ENCODE results near the gene PPP1R3A.

- TF ChIP-seq CTCF (IDR thresholded peaks at IDR 0.05) (no peak), REST (IDR thresholded peaks at IDR 0.05; ENCODE audit: insufficient read depth in 1 of 2, low read depth in 2 of 2, low read length in 1 of 2) (no peak), POLR2AphosphoS5 (IDR thresholded peaks at IDR 0.05; ENCODE audit: low read depth, low read length) (no peak), TCF7L2 (IDR thresholded peaks at IDR 0.05; ENCODE audit: low read depth, low read length) (no peak), SIN3A (IDR thresholded peaks at IDR 0.05; ENCODE audit: borderline replicate concordance, insufficient read depth, low read depth, low read length) (no peak)
These were observed 5.9 kb downstream of the PPP1R3A start for GRCh38 chr7:113912876-113913275.
